Keratinocyte (primary cell): ENCODE measurements around the gene RBM25. TPM values are rescaled to one million over a fixed set of nuclear protein-coding genes. Genes with fewer than 3 reads are reported as not detected.

ENCODE experiments used
- DNase-seq: peaks from one replicate; pipeline ENCODE4 v3.0.0-alpha.2; 2011; ENCODE audit warnings: low read depth, missing footprints, low spot score
- FAIRE-seq: peaks from 2 replicates; lab custom pipeline; 2011; peaks lifted over from hg19 to GRCh38; lab: Jason Lieb, UNC
- H2AFZ ChIP-seq: 2 replicates; pipeline ENCODE4 v1.6.0; 2012; ENCODE audit warnings: low read length, control low read depth, inconsistent platforms; ENCODE audit not compliant: control insufficient read depth
- H3K27ac ChIP-seq: 2 replicates; pipeline ENCODE4 v1.5.1; 2011; ENCODE audit warnings: low read length; ENCODE audit not compliant: control insufficient read depth, insufficient read depth
- H3K27me3 ChIP-seq: 3 replicates; pipeline ENCODE4 v1.6.0; 2011; ENCODE audit warnings: low read length; ENCODE audit not compliant: control insufficient read depth, insufficient read depth; ENCODE audit errors: extremely low read depth
- H3K36me3 ChIP-seq, 2 experiments: 2 replicates in 1 of 2; 3 replicates in 1 of 2; pipeline ENCODE4 v1.5.1; 2011; ENCODE audit warnings: low read length in 2 of 2, mild to moderate bottlenecking in 1 of 2; ENCODE audit not compliant: control insufficient read depth in 2 of 2, insufficient read depth in 2 of 2; ENCODE audit errors: extremely low read depth in 1 of 2
- H3K4me1 ChIP-seq: 3 replicates; pipeline ENCODE4 v1.5.1; 2011; ENCODE audit warnings: low read length; ENCODE audit not compliant: control insufficient read depth, insufficient read depth; ENCODE audit errors: extremely low read depth
- H3K4me2 ChIP-seq: 3 replicates; pipeline ENCODE4 v1.6.0; 2011; ENCODE audit warnings: low read depth, low read length; ENCODE audit not compliant: control insufficient read depth, insufficient read depth; ENCODE audit errors: extremely low read depth
- H3K4me3 ChIP-seq, 3 experiments: fragments of 200-600 bp in 1 of 3; sonication (generic) in 1 of 3; 2 replicates in 2 of 3; 3 replicates in 1 of 3; pipeline ENCODE4 v1.5.1; 2011 to 2016; ENCODE audit warnings: low read length in 3 of 3, mild to moderate bottlenecking in 3 of 3, control low read depth in 2 of 3, inconsistent platforms in 1 of 3, low read depth in 1 of 3, mixed read lengths in 1 of 3, mixed run types in 1 of 3, moderate library complexity in 1 of 3; ENCODE audit not compliant: control insufficient read depth in 2 of 3, insufficient read depth in 2 of 3; ENCODE audit errors: extremely low read depth in 1 of 3
- H3K79me2 ChIP-seq: 2 replicates; pipeline ENCODE4 v1.6.0; 2012; ENCODE audit warnings: low read length; ENCODE audit not compliant: control insufficient read depth, insufficient read depth
- H3K9ac ChIP-seq: 3 replicates; pipeline ENCODE4 v1.6.0; 2011; ENCODE audit warnings: low read length; ENCODE audit not compliant: control insufficient read depth, insufficient read depth; ENCODE audit errors: extremely low read depth
- H3K9me1 ChIP-seq: 3 replicates; pipeline ENCODE4 v1.6.0; 2011; ENCODE audit warnings: low read length; ENCODE audit not compliant: control insufficient read depth, insufficient read depth; ENCODE audit errors: extremely low read depth
- H3K9me3 ChIP-seq: 2 replicates; pipeline ENCODE4 v1.5.1; 2012; ENCODE audit warnings: low read depth, low read length; ENCODE audit not compliant: control insufficient read depth
- H4K20me1 ChIP-seq: 3 replicates; pipeline ENCODE4 v1.6.0; 2011; ENCODE audit warnings: low read length; ENCODE audit not compliant: control insufficient read depth, insufficient read depth; ENCODE audit errors: extremely low read depth
- EZH2 ChIP-seq: IDR thresholded peaks from one replicate; pipeline ENCODE4 v1.6.1; 2012; ENCODE audit warnings: inconsistent platforms, mild to moderate bottlenecking, low read length, moderate library complexity
- dilution Hi-C: fragments of 300-500 bp; cut with MboI; formaldehyde crosslinking; loops from one replicate; pipeline ENCODE4 v1.7.0; 2020; ENCODE audit warnings: low sequenced_read_pairs; ENCODE audit not compliant: extremely low pct_ligation_motif_present
- polyA plus RNA-seq, 5 experiments: library from polyadenylated mRNA; depleted of rRNA in 3 of 5; stranded (reverse) in 3 of 5; stranded (forward) in 1 of 5; unstranded in 1 of 5; fragments of >200 nt; gene quantifications; 1 replicate in 1 of 5; 2 replicates in 3 of 5; 3 replicates in 1 of 5; pipeline versions ENCODE4 v1.2.1 to v1.2.3, GENCODE V29; 2011 to 2012; ENCODE audit warnings: missing spikeins in 2 of 5, low read depth in 1 of 5, low replicate concordance in 1 of 5
- TF ChIP-seq, protein P1 (sequence below), 3 experiments: IDR thresholded peaks in 1 of 3; conservative IDR thresholded peaks in 1 of 3; optimal IDR thresholded peaks in 1 of 3; 2 replicates in 2 of 3; 3 replicates in 1 of 3; pipeline versions ENCODE3 to v1.5.1; 2011; ENCODE audit warnings: low read length in 3 of 3, mild to moderate bottlenecking in 3 of 3, moderate library complexity in 2 of 3, control low read depth in 1 of 3, inconsistent platforms in 1 of 3; ENCODE audit not compliant: insufficient read depth in 2 of 3; ENCODE audit errors: extremely low read depth in 1 of 3

The RBM25 gene
- polyA plus RNA-seq, 1 donor (not counting 4 experiments of a cell fraction or from before 2014, with no cell fraction given) = 47.4 TPM

DNA sequence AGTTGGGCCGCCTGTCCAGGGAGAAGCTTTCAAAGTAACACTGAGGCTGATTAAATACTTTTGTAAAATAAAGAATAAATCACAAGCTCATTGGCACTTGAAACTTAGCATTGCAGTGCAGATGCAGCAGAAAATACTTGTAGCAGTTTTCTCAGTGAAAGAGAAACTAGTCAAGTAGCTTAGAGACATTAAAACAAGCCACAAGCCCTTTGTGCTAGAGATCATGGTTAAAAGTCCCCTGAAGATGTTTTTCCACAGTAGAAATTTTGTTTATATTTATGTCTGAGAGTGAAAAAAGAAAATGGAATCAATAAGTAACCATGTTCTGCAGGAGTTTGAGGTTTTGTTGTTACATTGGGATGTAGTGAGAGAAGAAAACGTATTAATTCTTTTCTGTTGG is 83.9 kb downstream of the RBM25 start:
- Histone ChIP-seq H4K20me1 (peaks cover 2% of the 10 kb centered on the region), H3K79me2 (peaks cover 84% of the 10 kb centered on the region), H2AFZ (no peak overlapping the region), H3K9ac (no peak overlapping the region), H3K4me2 (no peak overlapping the region), H3K27ac (no peak overlapping the region), H3K4me3 (no peak overlapping the region), H3K9me3 (no peaks in the 10 kb centered on the region), H3K9me1 (peaks cover 2% of the 10 kb centered on the region), H3K27me3 (no peaks in the 10 kb centered on the region), H3K36me3 (peaks cover 0 to 2% of the 10 kb centered on the region in 2 experiments), H3K4me1 (peaks cover 7% of the 10 kb centered on the region)
- no peak for TF ChIP-seq EZH2
- TF ChIP-seq, protein P1, sequence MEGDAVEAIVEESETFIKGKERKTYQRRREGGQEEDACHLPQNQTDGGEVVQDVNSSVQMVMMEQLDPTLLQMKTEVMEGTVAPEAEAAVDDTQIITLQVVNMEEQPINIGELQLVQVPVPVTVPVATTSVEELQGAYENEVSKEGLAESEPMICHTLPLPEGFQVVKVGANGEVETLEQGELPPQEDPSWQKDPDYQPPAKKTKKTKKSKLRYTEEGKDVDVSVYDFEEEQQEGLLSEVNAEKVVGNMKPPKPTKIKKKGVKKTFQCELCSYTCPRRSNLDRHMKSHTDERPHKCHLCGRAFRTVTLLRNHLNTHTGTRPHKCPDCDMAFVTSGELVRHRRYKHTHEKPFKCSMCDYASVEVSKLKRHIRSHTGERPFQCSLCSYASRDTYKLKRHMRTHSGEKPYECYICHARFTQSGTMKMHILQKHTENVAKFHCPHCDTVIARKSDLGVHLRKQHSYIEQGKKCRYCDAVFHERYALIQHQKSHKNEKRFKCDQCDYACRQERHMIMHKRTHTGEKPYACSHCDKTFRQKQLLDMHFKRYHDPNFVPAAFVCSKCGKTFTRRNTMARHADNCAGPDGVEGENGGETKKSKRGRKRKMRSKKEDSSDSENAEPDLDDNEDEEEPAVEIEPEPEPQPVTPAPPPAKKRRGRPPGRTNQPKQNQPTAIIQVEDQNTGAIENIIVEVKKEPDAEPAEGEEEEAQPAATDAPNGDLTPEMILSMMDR (optimal IDR thresholded peaks at IDR 0.05 in 1 of 3, IDR thresholded peaks at IDR 0.05 in 1 of 3, conservative IDR thresholded peaks at IDR 0.05 in 1 of 3; ENCODE audit: extremely low read depth in 1 of 3, insufficient read depth in 2 of 3, low read length in 3 of 3) = no peak
- no peak for FAIRE-seq
- dilution Hi-C loops = no loop called here
- DNase-seq = no peak

DNA sequence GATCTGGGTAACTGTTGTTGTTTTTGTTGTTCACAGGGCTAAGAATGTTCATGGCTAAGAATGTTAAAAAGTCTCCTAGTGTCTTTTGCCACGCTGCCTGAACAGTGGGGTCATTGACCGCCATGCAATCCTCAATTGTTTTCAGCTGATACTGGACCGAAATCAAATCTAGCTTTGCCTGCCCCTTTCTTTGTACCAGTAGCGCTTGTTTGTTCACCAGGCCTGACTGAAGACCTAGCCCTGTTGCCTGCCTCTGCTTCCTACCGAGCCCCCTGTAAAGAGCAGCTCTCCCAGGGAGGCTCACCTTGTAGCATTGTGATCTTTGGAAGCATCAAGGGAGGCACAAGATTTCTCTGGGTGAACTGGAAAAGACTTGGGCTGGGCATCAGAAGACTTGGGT is 84.7 kb downstream of the RBM25 start:
- H3K4me3 ChIP-seq = no peak overlapping the region
- H4K20me1 ChIP-seq = peaks cover 2% of the 10 kb centered on the region
- H3K9ac ChIP-seq = no peak overlapping the region
- H2AFZ ChIP-seq = no peak overlapping the region
- FAIRE-seq (no peak), DNase-seq (no peak)
- H3K4me2 ChIP-seq = no peak overlapping the region
- peaks cover 2% of the 10 kb centered on the region for H3K9me1 ChIP-seq
- dilution Hi-C loops = no loop called here
- H3K4me1 ChIP-seq = no peaks in the 10 kb centered on the region
- H3K79me2 ChIP-seq = peaks cover 79% of the 10 kb centered on the region
- TF ChIP-seq, protein P1 (optimal IDR thresholded peaks at IDR 0.05 in 1 of 3, IDR thresholded peaks at IDR 0.05 in 1 of 3, conservative IDR thresholded peaks at IDR 0.05 in 1 of 3; ENCODE audit: extremely low read depth in 1 of 3, insufficient read depth in 2 of 3, low read length in 3 of 3) = no peak
- TF ChIP-seq EZH2 = no peak
- H3K27ac ChIP-seq = no peak overlapping the region
- H3K27me3 ChIP-seq = no peaks in the 10 kb centered on the region
- peaks cover 2 to 3% of the 10 kb centered on the region in 2 experiments for H3K36me3 ChIP-seq
- H3K9me3 ChIP-seq = no peaks in the 10 kb centered on the region
